BLaER1 treated with 17β-estradiol and CSF1 and Interleukin-3, amounts not matched to agents 10 nM and 100 nM (cell line): Measurements from ENCODE around the gene RPL18.
"Not testable (repeated sequence)": the region's sequence is repeated elsewhere in the genome, so short reads cannot be mapped to it uniquely, and the experiment has no call there.

Experiments
- H3K27ac ChIP-seq, 11 experiments: shearing (Covaris generic); formaldehyde crosslinking; 2 replicates each; pipeline ENCODE4 v1.8.1; 2022
- H3K27me3 ChIP-seq, 11 experiments: shearing (Covaris generic); formaldehyde crosslinking; 2 replicates each; pipeline ENCODE4 v1.8.1; 2022
- H3K36me3 ChIP-seq, 11 experiments: shearing (Covaris generic); formaldehyde crosslinking; 2 replicates each; pipeline ENCODE4 v1.8.1; 2022
- H3K4me1 ChIP-seq, 10 experiments: shearing (Covaris generic); formaldehyde crosslinking; 2 replicates each; pipeline ENCODE4 v1.8.1; 2022
- H3K4me2 ChIP-seq, 11 experiments: shearing (Covaris generic); formaldehyde crosslinking; 2 replicates each; pipeline ENCODE4 v1.8.1; 2022
- H3K4me3 ChIP-seq, 10 experiments: shearing (Covaris generic); formaldehyde crosslinking; 2 replicates each; pipeline ENCODE4 v1.8.1; 2022
- H3K9ac ChIP-seq, 11 experiments: shearing (Covaris generic); formaldehyde crosslinking; 2 replicates each; pipeline ENCODE4 v1.8.1; 2022
- H3K9me3 ChIP-seq, 11 experiments: shearing (Covaris generic); formaldehyde crosslinking; replicated peaks in 1 of 11; 2 replicates each; pipeline ENCODE4 v1.8.1; 2022
- H4K20me1 ChIP-seq, 11 experiments: shearing (Covaris generic); formaldehyde crosslinking; 2 replicates each; pipeline ENCODE4 v1.8.1; 2022
- Cebpa-rat ChIP-seq, 11 experiments: shearing (Covaris generic); IDR thresholded peaks; 2 replicates each; pipeline ENCODE4 v1.8.1; 2022

The RPL18 gene

DNA sequence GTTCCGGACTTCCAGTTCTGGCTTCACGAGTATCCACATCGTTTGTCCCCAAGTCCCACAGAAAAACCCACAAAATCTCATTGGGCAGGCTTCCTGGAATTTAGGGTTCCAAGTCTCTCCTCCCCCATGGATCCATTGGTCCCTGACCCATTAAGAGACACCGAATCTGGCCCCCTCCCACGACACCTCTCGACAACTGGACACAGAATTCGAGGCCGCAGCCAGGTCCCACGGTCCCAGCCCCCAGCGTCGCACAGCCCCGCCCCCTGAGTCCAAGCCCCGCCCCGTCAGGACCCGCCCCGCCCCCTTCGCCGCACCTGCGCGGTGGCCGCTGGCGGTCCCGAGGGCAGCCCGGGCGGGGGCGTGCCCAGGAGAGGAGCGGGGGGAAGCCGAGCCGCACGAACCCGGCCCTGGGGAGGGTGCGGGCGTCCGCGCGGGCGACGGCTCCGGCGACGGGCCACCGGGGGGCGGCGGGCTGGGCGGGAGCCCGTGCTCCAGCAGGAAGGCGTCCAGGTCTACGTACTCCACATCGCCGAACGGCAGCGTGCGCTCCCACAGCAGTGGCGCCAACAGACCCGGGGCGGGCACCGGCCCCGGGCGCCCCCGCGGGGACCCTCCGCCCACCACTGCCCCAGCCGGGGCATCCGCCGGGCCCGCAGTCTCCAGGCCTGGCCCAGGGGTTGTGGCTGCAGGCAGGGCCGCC is 16.4 kb upstream of the RPL18 start:
- Histone ChIP-seq H3K9ac (peak overlapping the region; percentile 88 to 98 (median 93)), H3K4me2 (peak overlapping the region; percentile 95 to 99 (median 98)), H4K20me1 (peaks cover 0 to 26% (median 7%) of the 10 kb centered on the region in 11 experiments; a peak in 9 of 22 replicates), H3K4me1 (peaks cover 61 to 81% (median 66%) of the 10 kb centered on the region in 10 experiments), H3K36me3 (peaks cover 0 to 33% (median 25%) of the 10 kb centered on the region in 11 experiments; a peak in 16 of 22 replicates), H3K27me3 (no peaks in the 10 kb centered on the region), H3K4me3 (peak overlapping the region; percentile 79 to 98 (median 92)), H3K9me3 (no peaks in the 10 kb centered on the region), H3K27ac (peak overlapping the region; percentile 90 to 99 (median 97))
- no peak for TF ChIP-seq Cebpa-rat (IDR thresholded peaks at IDR 0.05)

DNA sequence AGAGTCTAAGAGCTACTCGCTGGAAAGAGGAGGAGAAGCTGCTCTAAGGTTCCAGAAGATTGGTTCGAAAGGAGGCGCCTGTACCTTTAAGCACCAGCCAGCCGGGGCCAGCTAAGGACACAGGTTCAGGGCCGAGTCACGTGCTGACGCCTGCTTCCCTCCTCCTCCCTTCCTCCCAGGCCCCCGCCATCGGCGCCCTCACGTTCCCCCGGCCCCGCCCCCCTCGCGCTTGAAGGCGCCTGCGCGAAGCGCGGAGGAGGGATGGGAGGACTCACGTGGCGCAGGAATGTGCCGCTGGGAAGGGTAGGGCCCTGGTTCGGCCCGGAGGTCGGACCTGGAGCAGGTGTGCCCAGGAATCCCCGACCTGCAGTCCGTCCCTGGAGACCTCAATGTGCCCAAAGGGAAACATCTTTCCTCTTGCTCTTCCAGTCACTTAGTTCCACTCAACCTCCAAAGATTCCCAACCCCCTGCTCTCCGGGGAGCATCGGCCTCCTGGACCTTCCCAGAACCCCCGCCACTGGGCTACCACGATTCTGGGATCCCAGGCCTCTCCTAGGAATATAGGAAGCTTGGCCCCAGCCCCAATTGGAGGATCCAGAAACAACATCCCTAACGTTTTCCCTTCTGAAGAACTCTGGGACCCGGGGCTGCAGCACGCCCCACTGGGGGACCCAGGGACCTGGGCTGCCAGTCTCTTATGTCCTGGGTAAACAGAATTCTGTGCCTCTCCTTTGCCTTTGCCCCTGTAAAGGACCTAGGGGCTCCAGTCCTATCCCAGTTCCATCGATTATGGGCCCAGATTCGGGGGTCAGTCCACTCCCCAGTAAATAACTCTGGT is 15.7 kb upstream of the RPL18 start:
- Histone ChIP-seq H3K4me3 (peak overlapping the region; percentile 79 to 98 (median 92)), H3K4me2 (peak overlapping the region; percentile 95 to 99 (median 98)), H3K36me3 (peaks cover 6 to 40% (median 33%) of the 10 kb centered on the region in 11 experiments; a peak in 20 of 22 replicates), H4K20me1 (peaks cover 0 to 33% (median 10%) of the 10 kb centered on the region in 11 experiments; a peak in 10 of 22 replicates), H3K27me3 (no peaks in the 10 kb centered on the region), H3K9ac (peak overlapping the region; percentile 88 to 98 (median 93)), H3K4me1 (peaks cover 64 to 85% (median 70%) of the 10 kb centered on the region in 10 experiments), H3K27ac (peak overlapping the region; percentile 90 to 99 (median 97)), H3K9me3 (no peaks in the 10 kb centered on the region)
- no peak for TF ChIP-seq Cebpa-rat (IDR thresholded peaks at IDR 0.05)

DNA sequence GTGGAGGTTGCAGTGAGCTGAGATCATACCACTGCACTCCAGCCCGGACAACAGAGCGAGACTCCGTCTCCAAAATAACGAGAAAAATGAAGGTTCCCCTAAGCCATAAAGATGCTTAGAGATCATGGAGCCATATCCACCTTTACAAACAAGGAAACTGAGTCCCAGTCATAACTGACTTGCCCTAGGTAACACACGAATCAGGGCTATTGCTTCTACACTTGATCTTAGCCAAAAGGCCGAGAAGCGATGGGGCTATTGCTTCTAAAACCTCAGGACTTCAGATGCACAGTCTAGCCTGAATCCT is 15.0 kb upstream of the RPL18 start:
- no peak for TF ChIP-seq Cebpa-rat (IDR thresholded peaks at IDR 0.05)
- Histone ChIP-seq H3K36me3 (peaks cover 13 to 47% (median 38%) of the 10 kb centered on the region in 11 experiments; a peak in 20 of 22 replicates), H3K9ac (peak overlapping the region; percentile 88 to 98 (median 93)), H3K27ac (peak overlapping the region; percentile 90 to 99 (median 97)), H4K20me1 (peaks cover 0 to 37% (median 10%) of the 10 kb centered on the region in 11 experiments; a peak in 10 of 22 replicates), H3K9me3 (no peaks in the 10 kb centered on the region), H3K4me1 (peaks cover 58 to 79% (median 67%) of the 10 kb centered on the region in 10 experiments), H3K27me3 (no peaks in the 10 kb centered on the region), H3K4me2 (peak overlapping the region; percentile 95 to 99 (median 98)), H3K4me3 (peak overlapping the region; percentile 47 to 98 (median 90))

DNA sequence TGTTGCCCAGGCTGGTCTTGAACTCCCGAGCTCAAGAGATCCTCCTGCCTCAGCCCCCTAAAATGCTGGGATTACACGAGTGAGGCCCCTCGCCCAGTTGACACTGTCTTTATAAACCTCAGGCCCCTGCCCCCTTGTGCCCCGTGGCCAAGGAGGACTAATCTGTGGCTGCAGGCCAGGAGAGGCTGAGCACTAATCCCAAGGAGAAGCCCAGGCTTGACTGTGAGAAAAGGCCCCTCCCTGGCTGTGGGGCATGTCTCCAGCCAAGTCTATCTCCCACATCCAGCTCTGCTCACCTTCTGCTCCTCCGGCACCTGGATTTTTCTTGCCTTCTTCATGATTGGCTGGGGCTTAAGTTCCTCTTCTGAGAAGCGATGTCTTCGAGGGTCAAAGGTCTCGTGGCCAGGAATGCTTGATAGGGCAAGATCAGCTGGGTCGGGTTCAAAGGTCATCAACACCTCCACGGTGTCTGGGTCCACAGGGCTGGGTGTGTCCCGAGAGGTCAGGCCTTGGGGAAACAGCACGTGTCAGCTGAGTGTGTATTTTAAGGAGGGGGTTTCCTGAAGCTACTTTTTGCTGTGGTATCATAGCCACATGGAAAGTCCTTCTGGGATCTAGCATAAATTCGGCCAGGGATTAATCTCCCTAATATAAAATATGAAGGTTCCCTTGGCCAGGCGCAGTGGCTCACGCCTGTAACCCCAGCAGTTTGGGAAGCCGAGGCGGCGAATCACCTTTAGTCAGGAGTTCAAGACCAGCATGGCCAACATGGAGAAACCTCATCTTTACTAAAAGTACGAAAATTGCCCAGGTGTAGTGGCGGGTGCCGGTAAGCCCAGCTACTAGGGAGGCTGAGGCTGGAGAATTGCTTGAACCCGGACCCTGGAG is 14.4 kb upstream of the RPL18 start:
- Histone ChIP-seq H3K4me3 (peak overlapping the region; percentile 47 to 98 (median 90)), H3K9ac (peak overlapping the region; percentile 88 to 98 (median 93)), H3K27ac (peak overlapping the region; percentile 90 to 99 (median 97)), H3K4me2 (peak overlapping the region; percentile 95 to 99 (median 98)), H3K9me3 (no peaks in the 10 kb centered on the region), H3K4me1 (peaks cover 52 to 74% (median 61%) of the 10 kb centered on the region in 10 experiments), H4K20me1 (peaks cover 0 to 40% (median 11%) of the 10 kb centered on the region in 11 experiments; a peak in 10 of 22 replicates), H3K36me3 (peaks cover 16 to 53% (median 38%) of the 10 kb centered on the region in 11 experiments; a peak in 20 of 22 replicates), H3K27me3 (no peaks in the 10 kb centered on the region)
- TF ChIP-seq Cebpa-rat (IDR thresholded peaks at IDR 0.05): no peak

DNA sequence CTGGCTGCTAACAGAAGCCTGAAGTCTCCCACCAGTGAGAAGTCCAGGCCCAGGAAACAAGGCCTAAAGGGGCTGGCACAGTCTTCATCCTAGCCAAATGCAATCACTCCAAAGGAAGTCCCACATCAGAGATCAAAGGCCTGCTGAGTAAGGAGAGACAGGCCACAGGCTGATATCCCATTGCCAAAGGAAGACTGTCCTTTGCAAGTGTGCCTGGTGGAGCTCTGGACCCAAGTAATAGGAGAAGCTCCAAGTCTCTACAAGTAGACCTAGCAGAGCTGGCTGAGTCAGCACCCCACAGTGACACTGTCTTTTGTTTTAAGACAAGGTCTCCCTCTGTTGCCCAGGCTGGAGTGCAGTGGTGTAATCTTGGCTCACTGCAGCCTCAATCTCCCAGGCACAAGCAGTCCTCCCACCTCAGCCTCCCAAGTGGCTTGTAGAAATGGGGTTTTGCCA is 13.7 kb upstream of the RPL18 start:
- TF ChIP-seq Cebpa-rat (IDR thresholded peaks at IDR 0.05): no peak
- Histone ChIP-seq H3K4me3 (peak overlapping the region in 9 of 10 experiments; percentile 2 to 98 (median 88); a peak in 9 of 20 replicates), H4K20me1 (peaks cover 0 to 45% (median 13%) of the 10 kb centered on the region in 11 experiments; a peak in 10 of 22 replicates), H3K9ac (peak overlapping the region; percentile 88 to 98 (median 93)), H3K9me3 (no peaks in the 10 kb centered on the region), H3K27ac (peak overlapping the region; percentile 90 to 99 (median 97)), H3K4me1 (peaks cover 51 to 72% (median 60%) of the 10 kb centered on the region in 10 experiments), H3K36me3 (peaks cover 23 to 59% (median 40%) of the 10 kb centered on the region in 11 experiments; a peak in 20 of 22 replicates), H3K4me2 (peak overlapping the region; percentile 95 to 99 (median 98)), H3K27me3 (no peaks in the 10 kb centered on the region)

DNA sequence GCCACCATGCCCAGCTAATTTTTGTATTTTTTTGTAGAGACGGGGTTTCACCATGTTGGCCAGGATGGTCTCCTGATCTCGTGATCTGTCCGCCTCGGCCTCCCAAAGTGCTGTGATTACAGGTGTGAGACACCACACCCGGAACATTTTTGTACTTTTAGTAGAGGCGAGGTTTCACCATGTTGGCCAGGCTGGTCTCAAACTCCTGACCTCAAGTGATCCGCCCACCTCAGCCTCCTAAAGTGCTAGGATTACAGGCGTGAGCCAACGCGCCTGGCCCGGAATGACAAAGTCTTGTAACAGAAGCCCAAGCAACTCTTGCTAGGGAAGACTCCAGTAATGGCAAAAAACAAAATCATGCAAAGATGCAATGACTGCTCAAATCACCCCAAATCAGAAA is 13.3 kb upstream of the RPL18 start:
- H3K4me1 ChIP-seq: peaks cover 51 to 76% (median 62%) of the 10 kb centered on the region in 10 experiments
- H3K27ac ChIP-seq: peak overlapping the region; percentile 90 to 99 (median 97); a peak in 20 of 22 replicates
- H3K27me3 ChIP-seq, H3K9me3 ChIP-seq: not testable (repeated sequence)
- peaks cover 0 to 45% (median 13%) of the 10 kb centered on the region in 11 experiments; a peak in 10 of 22 replicates for H4K20me1 ChIP-seq
- H3K4me3 ChIP-seq: 0 out of 20 replicates have a peak overlapping the region, but pooled peaks of 3 of the 10 experiments have one; percentile 2 to 94 (median 88)
- peaks cover 26 to 61% (median 44%) of the 10 kb centered on the region in 11 experiments; a peak in 20 of 22 replicates for H3K36me3 ChIP-seq
- peak overlapping the region; percentile 88 to 98 (median 93); a peak in 19 of 22 replicates for H3K9ac ChIP-seq
- H3K4me2 ChIP-seq: peak overlapping the region; percentile 95 to 99 (median 98)

DNA sequence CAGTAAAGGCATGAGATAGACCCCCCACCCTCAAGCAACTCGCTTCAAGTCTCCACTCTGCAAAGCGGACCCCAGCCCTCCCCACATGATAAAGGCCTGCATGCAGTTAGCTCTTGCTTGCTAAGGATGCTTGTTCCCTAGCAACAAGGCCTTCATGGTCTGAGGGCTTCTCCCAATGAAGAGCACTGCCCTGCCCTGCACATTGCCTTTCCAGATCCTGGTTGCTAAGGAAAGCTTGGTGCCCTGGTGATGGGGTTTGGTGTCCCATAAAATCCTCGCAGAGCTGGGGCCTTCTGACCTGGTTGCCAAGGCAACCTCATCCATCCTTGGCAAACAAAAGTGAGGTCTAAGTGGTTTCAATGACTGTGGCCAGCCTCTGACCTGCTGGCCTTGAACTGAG is 12.2 kb upstream of the RPL18 start:
- H3K27ac ChIP-seq: peak overlapping the region in 10 of 11 experiments; percentile 39 to 99 (median 94); a peak in 20 of 22 replicates
- TF ChIP-seq Cebpa-rat (IDR thresholded peaks at IDR 0.05): no peak
- H3K9ac ChIP-seq: peak overlapping the region; percentile 35 to 88 (median 66); a peak in 21 of 22 replicates

More for the DNA sequence above, 12.2 kb upstream of the RPL18 start:
- H3K4me1 ChIP-seq: peaks cover 51 to 71% (median 57%) of the 10 kb centered on the region in 10 experiments
- H3K4me3 ChIP-seq: peak overlapping the region in 5 of 10 experiments; percentile 8 to 61 (median 25); a peak in 6 of 20 replicates
- no peaks in the 10 kb centered on the region for H3K9me3 ChIP-seq
- peaks cover 30 to 66% (median 51%) of the 10 kb centered on the region in 11 experiments; a peak in 21 of 22 replicates for H3K36me3 ChIP-seq
- peak overlapping the region; percentile 95 to 99 (median 98) for H3K4me2 ChIP-seq
- peaks cover 0 to 37% (median 13%) of the 10 kb centered on the region in 11 experiments; a peak in 9 of 22 replicates for H4K20me1 ChIP-seq
- no peaks in the 10 kb centered on the region for H3K27me3 ChIP-seq
